Glomerular endothelial cell (primary cell): ENCODE data around the gene SDR42E2. TPM values are rescaled to one million over a fixed set of nuclear protein-coding genes. Genes with fewer than 3 reads are reported as not detected.

Experiments used
- DNase-seq: peaks from one replicate; pipeline ENCODE4 v3.0.0-alpha.2; 2011; ENCODE audit warnings: low read depth, low spot score; ENCODE audit errors: extremely low read depth
- total RNA-seq: library from RNA; depleted of rRNA; stranded (reverse); fragments of >200 nt; gene quantifications from 2 replicates; pipeline ENCODE4 v1.2.3, GENCODE V29; 2015

SDR42E2 gene
- total RNA-seq, 1 donor from 2014 or later, result not detected

DNA sequence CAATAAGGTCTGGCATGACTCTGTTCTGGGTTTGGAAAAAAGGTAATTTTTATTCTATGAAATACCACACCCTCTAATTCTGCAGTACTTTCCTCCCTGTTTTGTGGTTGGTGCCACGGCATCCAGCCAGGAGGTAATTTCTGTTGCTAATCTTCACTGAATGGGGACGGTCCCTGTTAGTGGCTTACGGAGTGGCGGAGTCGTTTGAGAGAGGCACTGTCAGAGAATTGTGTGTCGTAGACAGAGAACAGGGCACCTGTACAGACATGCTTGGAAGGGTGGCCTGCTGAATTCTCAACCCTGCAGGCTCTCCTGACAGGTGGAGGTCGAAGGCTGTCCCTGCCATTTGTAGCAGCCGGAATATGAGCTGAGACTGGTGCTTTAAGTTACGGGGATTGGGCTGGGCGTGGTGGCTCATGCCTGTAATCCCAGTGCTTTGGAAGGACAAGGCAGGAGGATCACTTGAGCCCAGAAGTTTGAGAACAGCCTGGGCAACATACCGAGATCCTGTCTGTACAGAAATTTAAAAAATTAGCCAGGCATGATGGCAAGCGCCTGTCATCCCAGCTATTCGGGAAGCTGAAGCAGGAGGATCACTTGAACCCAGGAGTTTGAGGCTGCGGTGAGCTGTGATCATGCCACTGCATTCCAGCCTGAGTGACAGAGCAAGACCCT is 77.0 kb downstream of the SDR42E2 start:
- no peak for DNase-seq

- no peak for DNase-seq
Measured at GRCh38 chr16:22240023-22240710, 77.9 kb downstream of the SDR42E2 start.

Other genes starting within 250 kb of the SDR42E2 start
- gene UQCRC2, start 209.1 kb upstream of the SDR42E2 start, total RNA-seq, result 134 and 164 TPM in 2 replicates
- not detected in 2 replicates for gene PDZD9, start 161.4 kb upstream of the SDR42E2 start, total RNA-seq
- 8.8 and 13.1 TPM in 2 replicates for gene MOSMO, start 154.4 kb upstream of the SDR42E2 start, total RNA-seq
- not detected in 2 replicates for gene VWA3A, start 70.0 kb upstream of the SDR42E2 start, total RNA-seq
- gene EEF2K, start 43.8 kb downstream of the SDR42E2 start, total RNA-seq, result 20.6 and 26.5 TPM in 2 replicates
- gene POLR3E, start 134.9 kb downstream of the SDR42E2 start, total RNA-seq, result 25.0 and 27.0 TPM in 2 replicates
- 40.6 and 74.1 TPM in 2 replicates for gene CDR2, start 212.1 kb downstream of the SDR42E2 start, total RNA-seq